Measurements from ENCODE around the gene MBD1.

Gene MBD1

GRCh38 chr18:50281972-50282520 is 723 bp upstream of the MBD1 start:
- H3K27me3 ChIP-seq (ENCODE audit: low read length) = no peaks in the 10 kb centered on the region
- H3K9ac ChIP-seq (ENCODE audit: low read length) = peak overlapping the region; percentile 95
- H2AFZ ChIP-seq (ENCODE audit: low read depth, low read length, severe bottlenecking) = peak overlapping the region; percentile 86
- H3K36me3 ChIP-seq (ENCODE audit: low read length) = peaks cover 8% of the 10 kb centered on the region; the same call in 1 of the 2 replicates
- no peaks in the 10 kb centered on the region for H3K9me3 ChIP-seq (ENCODE audit: insufficient read depth, low read length)
- TF ChIP-seq CTCF (IDR thresholded peaks at IDR 0.05; ENCODE audit: insufficient read depth, low read length, poor library complexity, severe bottlenecking) = no peak
- no peak for TF ChIP-seq EZH2phosphoT487 (conservative IDR thresholded peaks at IDR 0.05; ENCODE audit: low read length)
- H3F3A ChIP-seq (ENCODE audit: insufficient read depth) = 0 out of 2 replicates have a peak, but pooled peaks cover 12% of the 10 kb centered on the region
- peak overlapping the region; percentile 82 for H3K27ac ChIP-seq (ENCODE audit: low read depth, low read length)
- peak overlapping the region; percentile 97 for H3K4me2 ChIP-seq (ENCODE audit: low read depth, low read length, poor library complexity, severe bottlenecking)
- peak overlapping the region; percentile 99 for H3K4me3 ChIP-seq (ENCODE audit: insufficient read depth, low read length, poor library complexity, severe bottlenecking)
- peaks cover 53% of the 10 kb centered on the region for H3K79me2 ChIP-seq (ENCODE audit: insufficient read depth, low read length)
- no peaks in the 10 kb centered on the region for H3K9me2 ChIP-seq (replicated peaks; ENCODE audit: insufficient read depth, low read length)
- peaks cover 6% of the 10 kb centered on the region; the same call in 1 of the 2 replicates for H4K20me1 ChIP-seq (ENCODE audit: low read depth, low read length)

GRCh38 chr18:50280707-50281294 is 522 bp downstream of the MBD1 start:
- peak overlapping the region; percentile 97 for H3K4me2 ChIP-seq (ENCODE audit: low read depth, low read length, poor library complexity, severe bottlenecking)
- peaks cover 8% of the 10 kb centered on the region; the same call in 1 of the 2 replicates for H3K36me3 ChIP-seq (ENCODE audit: low read length)
- no peaks in the 10 kb centered on the region for H3K9me2 ChIP-seq (replicated peaks; ENCODE audit: insufficient read depth, low read length)
- peak overlapping the region; percentile 95 for H3K9ac ChIP-seq (ENCODE audit: low read length)
- H2AFZ ChIP-seq (ENCODE audit: low read depth, low read length, severe bottlenecking) = peak overlapping the region; percentile 86
- H3K4me3 ChIP-seq (ENCODE audit: insufficient read depth, low read length, poor library complexity, severe bottlenecking) = peak overlapping the region; percentile 99
- no peaks in the 10 kb centered on the region; the same call in 1 of the 2 replicates for H4K20me1 ChIP-seq (ENCODE audit: low read depth, low read length)
- H3K9me3 ChIP-seq (ENCODE audit: insufficient read depth, low read length) = no peaks in the 10 kb centered on the region
- 0 out of 2 replicates have a peak, but pooled peaks cover 12% of the 10 kb centered on the region for H3F3A ChIP-seq (ENCODE audit: insufficient read depth)
- peaks cover 40% of the 10 kb centered on the region for H3K79me2 ChIP-seq (ENCODE audit: insufficient read depth, low read length)
- H3K27me3 ChIP-seq (ENCODE audit: low read length) = no peaks in the 10 kb centered on the region
- H3K27ac ChIP-seq (ENCODE audit: low read depth, low read length) = peak overlapping the region; percentile 82
- no peak for TF ChIP-seq CTCF (IDR thresholded peaks at IDR 0.05; ENCODE audit: insufficient read depth, low read length, poor library complexity, severe bottlenecking)
- TF ChIP-seq EZH2phosphoT487 (conservative IDR thresholded peaks at IDR 0.05; ENCODE audit: low read length) = no peak

- Histone ChIP-seq H3K4me2 (ENCODE audit: low read depth, low read length, poor library complexity, severe bottlenecking) (peak overlapping the region; percentile 97), H2AFZ (ENCODE audit: low read depth, low read length, severe bottlenecking) (no peak overlapping the region), H3K9ac (ENCODE audit: low read length) (peak overlapping the region; percentile 95), H3K27me3 (ENCODE audit: low read length) (no peaks in the 10 kb centered on the region), H3K27ac (ENCODE audit: low read depth, low read length) (no peak overlapping the region), H3K79me2 (ENCODE audit: insufficient read depth, low read length) (peaks cover 36% of the 10 kb centered on the region), H3K9me3 (ENCODE audit: insufficient read depth, low read length) (no peaks in the 10 kb centered on the region), H3K4me3 (ENCODE audit: insufficient read depth, low read length, poor library complexity, severe bottlenecking) (no peak overlapping the region), H3F3A (ENCODE audit: insufficient read depth) (0 out of 2 replicates have a peak, but pooled peaks cover 12% of the 10 kb centered on the region), H3K36me3 (ENCODE audit: low read length) (peaks cover 8% of the 10 kb centered on the region; the same call in 1 of the 2 replicates), H4K20me1 (ENCODE audit: low read depth, low read length) (no peaks in the 10 kb centered on the region), H3K9me2 (replicated peaks; ENCODE audit: insufficient read depth, low read length) (no peaks in the 10 kb centered on the region)
- TF ChIP-seq CTCF (IDR thresholded peaks at IDR 0.05; ENCODE audit: insufficient read depth, low read length, poor library complexity, severe bottlenecking) (no peak), EZH2phosphoT487 (conservative IDR thresholded peaks at IDR 0.05; ENCODE audit: low read length) (no peak)
Measured at GRCh38 chr18:50279752-50280151, 1.6 kb downstream of the MBD1 start.
